ENCODE measurements around the gene ATRAID. TPM values are rescaled to one million over a fixed set of nuclear protein-coding genes. Genes with fewer than 3 reads are reported as not detected.

The ATRAID gene
- polyA plus RNA-seq, 3 donors = 164 to 175 (median 169) TPM

DNA sequence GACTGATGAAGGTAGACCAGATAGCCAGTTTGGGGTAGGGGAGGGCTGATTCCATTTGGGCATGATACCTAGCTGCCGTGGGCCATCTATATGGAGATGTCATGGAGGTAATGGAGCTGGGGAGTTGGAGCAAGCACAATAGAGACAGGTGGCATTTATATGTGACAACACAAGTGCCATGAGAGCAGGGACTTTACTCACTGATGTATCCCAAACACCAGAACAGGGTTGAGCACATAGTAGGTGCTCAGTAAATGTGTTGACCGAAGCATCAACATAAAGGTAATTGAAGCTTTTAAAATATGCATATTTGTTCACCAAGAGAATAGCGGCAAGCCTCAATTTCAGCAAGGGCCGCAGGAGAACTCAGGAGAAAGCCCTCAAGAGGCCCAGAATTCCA lies 36.1 kb downstream of the ATRAID start:
- DNase-seq (ENCODE audit: low read depth in 3 of 3, low spot score in 2 of 3) = no peak

DNA sequence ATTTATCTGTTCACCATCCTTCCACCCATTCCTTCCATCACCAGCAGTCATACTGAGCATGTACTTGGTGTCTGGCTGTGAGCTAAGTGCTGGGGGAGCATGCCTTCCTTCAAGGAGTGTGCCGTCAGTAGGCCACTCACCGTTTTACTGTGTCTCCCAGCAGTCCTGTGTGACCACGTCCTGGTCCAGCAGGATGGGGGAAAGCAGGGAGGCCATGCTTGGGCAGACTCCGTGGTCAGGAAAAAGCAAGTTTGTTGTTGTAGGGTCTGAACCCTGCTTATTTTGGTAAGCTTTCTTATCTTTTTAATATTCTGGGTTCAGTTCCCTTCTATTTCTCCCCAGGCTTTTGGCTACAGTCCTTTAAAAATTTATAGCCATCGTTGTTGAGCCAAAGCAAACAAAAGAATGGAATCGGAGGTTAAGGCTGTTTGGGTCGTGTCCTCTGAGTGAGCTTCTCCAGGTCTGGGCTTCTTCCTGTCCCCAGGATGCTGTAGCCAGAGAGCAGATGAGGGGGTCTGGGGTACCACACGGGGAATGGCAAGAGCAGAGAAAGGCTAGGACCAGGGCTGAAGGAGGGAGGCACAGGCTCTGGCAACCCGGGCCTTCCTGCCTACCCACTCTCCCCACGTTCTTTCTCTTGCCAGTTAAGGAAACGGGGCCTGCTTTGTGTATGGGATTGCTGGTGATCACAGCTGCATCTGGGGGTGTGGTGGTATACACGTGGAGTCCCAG lies 37.5 kb downstream of the ATRAID start:
- DNase-seq (ENCODE audit: low read depth in 3 of 3, low spot score in 2 of 3) = no peak

DNA sequence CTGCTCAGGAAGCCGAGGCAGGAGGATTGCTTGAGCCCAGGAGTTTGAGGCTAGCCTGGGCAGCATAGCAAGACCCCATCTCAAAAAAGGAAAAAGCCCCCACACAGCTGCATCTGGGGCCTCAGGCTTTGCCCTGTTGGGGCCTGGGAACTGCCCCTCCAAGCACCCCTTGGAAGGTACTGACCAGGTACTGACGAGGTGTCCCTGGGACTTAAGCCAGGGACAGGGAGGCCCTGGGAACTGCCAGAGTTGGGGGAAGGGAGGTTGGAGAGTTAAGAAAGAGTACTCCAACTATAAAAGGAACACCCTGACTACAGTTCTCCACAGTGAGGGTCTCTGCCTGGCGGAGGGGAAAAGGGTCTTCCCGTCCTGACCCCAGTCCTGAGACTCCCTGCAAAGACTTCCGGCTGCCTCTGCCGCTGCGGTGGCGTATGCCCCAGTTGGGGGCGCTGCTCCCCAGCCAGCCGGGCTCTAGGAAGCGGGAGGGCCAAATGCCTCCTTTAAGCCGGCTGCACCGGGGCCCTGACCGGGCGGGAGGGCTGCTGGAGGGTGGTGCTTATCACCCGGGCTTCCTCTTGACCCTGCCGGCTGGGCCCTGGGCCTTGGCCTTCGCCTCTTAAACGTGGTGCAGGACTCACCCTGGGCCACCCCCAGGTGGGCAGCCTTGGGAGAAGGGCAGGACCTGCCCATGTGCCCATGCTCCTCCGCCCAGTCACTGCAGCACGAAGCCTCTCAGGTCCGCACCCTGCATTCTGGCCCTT lies 38.2 kb downstream of the ATRAID start:
- DNase-seq (ENCODE audit: low read depth in 3 of 3, low spot score in 2 of 3) = peak in 1 of 3 donors; percentile 38

DNA sequence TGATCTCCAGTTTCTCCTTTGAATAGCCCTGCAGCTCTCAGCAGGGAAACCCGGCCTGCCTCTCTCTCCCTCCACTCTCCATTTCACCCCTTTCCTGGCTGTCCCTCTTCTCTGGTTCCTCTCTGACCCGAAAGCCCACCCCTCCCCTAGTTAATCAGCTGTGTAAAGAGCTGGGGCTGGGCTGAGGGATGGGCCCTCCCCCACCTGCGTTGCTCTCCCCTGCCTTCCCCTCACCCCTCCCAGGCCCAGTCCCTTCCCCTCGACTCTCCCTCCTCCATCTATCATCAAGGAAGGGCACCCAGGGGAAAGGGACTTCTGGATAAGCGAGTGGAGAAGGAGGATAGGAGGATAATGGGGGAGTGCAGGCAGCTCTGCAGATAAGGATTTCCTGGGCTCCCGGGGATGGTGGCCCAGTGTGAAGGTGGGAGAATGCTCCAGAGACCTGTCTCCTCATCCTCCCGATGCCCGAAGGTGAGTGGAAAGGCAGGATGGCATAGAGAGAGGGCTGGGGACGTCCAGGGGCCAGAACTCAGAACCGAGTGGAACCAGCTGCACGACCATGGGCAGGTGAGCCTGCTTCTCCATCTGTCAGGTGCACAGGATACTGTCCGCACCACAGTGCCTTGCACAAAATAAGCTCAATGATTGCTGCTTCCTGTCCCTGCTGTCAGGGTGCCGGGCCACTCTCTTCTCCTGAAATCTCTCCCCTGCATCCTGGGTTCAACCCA lies 39.0 kb downstream of the ATRAID start:
- no peak for DNase-seq (ENCODE audit: low read depth in 3 of 3, low spot score in 2 of 3)

DNA sequence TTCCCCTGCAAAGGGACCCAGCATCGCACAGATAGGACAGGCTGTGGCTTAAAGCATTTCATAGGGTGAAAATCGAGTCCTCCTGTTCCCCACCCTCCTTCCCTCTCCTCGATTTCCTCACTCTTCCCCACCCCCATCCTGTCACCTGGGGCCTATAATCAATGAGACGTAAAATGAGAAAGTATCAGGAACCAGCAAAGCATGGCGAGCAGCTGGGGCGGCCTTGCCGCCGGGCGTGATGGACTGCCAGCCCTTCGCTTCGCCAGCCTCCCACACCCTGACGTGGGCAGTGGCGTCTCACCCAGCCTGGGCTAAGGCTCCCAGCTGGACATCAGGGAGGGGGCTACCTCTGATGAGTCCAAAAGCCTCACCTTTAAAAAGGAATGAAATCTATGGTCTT lies 39.9 kb downstream of the ATRAID start:
- no peak for DNase-seq (ENCODE audit: low read depth in 3 of 3, low spot score in 2 of 3)

DNA sequence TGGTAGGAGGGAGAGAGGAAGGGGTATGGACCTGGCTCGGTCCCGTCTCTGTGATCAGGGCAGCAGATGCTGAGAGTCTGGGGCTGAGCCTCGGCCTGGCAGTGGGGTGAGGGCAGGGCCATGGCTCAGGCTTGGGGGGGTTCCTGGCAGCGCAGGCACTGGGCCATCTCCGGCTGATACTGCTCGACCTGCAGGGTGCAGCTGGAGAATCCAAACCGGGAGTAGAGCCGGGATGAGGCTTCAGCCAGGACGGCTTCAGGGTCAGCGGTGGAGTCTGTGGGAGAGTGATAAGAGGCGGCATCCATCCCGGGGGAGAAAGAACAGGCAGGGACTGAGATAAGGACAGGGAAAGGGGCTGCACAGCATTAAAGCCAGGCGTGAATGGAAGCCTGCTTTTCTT lies 43.3 kb downstream of the ATRAID start:
- DNase-seq (ENCODE audit: low read depth in 3 of 3, low spot score in 2 of 3) = no peak

DNA sequence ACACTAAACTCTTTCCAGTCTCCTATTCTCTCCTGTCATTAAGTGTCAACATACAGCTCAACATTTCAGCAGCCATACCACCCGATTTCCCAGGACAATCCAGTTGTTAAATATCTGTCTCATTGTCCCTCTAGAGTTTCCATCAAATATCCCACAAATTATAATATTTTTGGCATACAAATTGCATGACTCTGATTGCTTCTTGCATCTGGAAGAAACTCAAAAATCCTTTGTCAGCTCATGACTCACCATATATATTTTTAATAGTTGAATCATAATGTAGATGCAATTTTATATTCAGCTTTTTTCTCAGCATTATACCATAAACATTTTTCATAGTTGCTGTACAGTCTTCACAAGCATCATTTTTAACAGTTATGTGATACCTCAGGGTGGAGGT lies 43.8 kb downstream of the ATRAID start:
- DNase-seq (ENCODE audit: low read depth in 3 of 3, low spot score in 2 of 3) = no peak

DNA sequence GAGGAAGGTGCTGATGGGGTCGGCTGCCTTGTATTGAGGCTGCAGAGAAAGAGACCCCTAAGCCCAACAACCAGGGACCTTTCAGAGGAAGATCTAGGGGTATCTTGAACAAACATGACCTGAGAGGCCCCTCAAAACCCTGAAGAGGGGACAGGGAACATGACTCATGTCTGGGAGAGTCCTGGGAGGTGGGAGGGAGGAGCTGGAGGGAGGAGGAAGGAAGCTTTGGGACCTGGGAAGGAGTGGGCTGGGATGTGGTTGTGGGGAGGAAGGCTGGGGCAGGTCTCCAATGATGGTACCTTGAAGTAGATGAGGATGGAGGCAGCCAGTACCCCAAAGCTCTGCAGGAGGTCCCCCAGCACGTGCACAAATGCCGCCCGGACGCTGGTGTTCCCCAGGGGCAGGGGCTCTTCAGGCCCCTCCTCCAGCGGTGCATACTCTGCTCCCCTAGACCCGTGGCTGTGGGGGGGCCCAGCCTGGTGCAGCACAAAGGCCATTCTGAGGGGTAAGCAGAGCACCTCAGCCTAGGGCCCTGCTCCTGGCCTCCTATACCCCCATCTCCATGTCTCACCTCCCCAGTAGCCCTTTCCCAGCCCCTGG lies 45.1 kb downstream of the ATRAID start:
- no peak for DNase-seq (ENCODE audit: low read depth in 3 of 3, low spot score in 2 of 3)

DNA sequence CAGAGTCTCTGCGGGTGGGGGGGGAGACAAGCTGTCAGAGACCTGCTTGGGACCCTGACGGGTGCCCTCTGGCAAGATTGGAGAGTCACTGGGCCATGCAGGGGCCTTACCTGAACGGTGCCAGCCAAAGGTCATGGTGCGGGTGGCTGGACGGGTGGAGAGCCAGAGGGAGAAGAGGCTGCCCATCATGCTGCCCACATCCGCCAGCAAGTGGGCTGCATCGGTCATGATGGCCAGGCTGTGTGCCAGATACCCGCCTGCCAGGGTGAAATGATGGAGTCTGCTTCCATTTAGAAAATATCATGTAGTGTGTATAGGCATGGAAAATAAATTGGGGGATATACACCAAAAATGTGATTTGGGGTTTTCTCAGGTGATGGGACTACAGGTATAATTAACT lies 46.2 kb downstream of the ATRAID start:
- DNase-seq (ENCODE audit: low read depth in 3 of 3, low spot score in 2 of 3) = no peak

DNA sequence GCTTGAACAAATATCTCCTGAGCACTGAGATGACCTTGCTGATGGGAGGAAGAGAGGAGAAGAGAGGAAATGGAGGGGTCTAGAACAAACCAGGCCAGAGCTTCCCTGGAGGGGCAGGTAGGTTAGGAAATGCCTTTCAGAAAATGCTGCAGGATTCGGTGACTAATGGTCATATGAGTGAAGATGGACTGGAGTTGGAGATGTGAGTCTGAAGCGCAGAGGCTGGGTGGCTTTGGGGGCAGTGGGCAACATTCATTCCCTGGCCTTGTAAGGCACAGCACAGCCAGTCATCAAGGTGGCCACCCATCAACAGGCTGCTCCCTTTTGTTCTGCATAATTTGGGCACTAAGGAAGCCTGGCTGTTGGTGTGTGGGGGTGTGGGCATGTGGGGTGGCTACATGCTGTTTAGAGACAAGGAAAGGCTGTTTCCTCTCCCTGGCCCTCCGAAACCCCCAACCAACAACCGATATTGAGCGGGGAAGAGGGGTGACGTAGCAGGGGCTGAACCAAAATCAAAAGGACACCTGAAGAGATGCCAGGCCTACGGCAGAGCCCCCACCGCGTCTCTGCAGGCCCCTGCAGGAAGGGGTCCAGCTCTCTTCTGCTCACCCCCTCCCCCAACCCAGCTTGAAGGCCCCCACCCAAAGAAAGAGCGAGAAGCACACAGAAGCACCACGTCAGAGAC lies 49.5 kb downstream of the ATRAID start:
- no peak for DNase-seq (ENCODE audit: low read depth in 3 of 3, low spot score in 2 of 3)

DNA sequence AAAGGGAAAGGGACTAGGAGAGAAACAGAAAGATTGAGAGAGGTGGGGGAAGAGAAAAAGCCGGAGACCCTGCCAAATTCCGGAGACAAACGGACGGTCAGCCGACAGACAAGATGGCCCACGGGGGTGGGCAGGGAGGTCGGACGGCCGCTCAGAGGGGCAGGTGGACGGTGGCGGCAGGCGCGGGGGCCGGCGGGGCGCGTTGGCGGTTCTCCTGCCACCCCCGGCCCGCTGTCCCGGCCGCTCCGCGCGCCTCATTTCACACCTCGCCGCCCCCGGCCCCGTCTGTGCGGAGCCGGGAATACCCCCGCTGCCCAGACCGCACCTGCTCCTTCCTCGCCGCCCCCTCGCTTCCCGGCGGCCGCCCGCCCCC lies 50.1 kb downstream of the ATRAID start:
- DNase-seq (ENCODE audit: low read depth in 3 of 3, low spot score in 2 of 3) = no peak

DNA sequence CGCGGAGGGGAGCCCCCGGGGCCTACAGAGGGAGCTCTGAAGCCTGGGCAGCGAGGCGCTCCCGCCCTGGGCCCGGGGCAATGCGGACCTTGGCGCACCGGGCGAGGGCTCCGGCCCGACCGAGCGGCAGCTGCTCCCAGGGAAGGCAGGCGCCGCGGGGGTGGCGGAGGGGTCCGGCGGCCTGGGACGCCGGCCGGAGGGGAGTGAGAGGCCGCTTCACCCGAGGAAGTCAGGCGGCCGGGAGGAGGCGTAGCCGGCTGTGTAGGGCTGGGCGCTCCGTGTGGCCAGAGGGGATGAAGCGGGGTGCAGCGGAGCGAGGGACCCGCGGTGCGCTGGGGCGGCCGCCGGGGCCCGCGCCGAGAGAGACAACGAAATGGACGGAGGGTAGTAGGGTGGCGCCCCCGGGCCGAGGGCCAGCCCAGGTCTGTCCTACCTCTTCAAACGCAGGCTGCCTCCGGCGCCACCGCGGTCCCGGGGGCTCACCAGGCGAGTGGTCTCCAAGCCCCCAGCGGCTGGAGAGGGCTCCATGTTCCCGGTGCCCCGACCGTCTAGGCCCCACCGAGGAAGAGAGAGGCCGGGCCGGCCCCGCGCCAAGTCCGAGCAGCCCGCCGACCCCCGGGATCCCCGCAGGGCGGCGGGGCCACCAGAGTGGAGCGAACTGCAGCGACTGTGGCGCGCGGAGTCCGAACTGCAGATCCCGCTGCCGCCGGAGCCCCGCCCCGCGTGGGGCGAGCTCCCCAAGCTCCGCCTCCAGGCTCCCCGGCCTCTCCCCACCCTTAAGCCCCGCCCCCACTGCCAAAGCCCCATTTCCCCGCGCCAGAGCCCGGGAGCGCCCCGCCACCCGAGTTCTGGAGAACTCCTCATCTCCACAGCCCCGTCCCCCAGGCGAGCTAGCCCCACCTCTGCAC lies 50.8 kb downstream of the ATRAID start, which contains the start of gene SLC30A3:
SLC30A3 (minus strand) TSS at position 669 of the 908 bp plus-strand sequence; CDS start at position 528, 141 bp downstream.
- no peak for DNase-seq (ENCODE audit: low read depth in 3 of 3, low spot score in 2 of 3)

DNA sequence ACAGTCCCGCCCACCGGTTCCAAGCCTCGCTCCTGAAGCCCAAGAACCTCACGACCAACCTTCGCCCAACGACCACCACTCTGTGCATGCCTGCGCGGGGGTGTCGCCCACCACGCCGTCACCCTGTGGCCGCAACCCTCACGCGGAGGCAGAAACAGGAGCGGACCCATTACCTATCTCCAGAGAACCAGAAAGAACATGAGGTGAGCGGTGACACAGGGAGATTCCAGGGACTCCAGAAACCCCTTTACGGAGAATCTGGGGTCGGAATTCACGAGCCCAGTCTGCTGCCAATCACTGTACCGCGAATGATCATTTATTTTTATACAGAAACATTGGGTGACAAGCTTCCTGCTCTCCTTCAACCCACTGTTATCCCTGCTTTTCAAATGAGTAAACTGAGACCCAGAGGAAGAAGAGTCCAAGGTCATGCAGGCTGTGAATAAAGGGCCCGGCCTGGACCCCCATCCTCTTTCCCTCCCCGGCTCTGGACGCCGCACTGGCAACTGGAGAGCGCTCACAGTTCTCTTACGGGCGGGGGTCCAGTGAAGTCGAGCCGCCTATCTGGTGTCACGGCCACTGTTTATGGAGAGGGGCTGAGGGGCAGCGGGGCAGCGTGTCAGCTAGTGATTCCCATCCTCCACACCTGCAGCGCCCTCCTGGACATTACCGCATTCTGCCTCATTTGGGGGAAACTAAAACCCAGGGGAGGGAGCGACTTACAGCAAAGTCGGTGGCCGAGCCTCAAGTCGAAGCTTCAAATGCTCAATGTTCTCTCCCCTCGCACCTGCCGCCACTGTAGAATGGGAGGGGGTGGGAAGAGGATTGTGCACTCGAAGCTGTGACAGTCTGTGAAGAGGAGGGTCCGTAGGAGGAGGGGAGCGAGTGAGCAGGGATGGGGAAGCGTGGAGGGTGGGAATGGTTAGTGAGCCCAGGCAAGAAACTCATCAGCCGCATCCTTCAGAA lies 51.7 kb downstream of the ATRAID start:
- DNase-seq (ENCODE audit: low read depth in 3 of 3, low spot score in 2 of 3) = no peak

DNA sequence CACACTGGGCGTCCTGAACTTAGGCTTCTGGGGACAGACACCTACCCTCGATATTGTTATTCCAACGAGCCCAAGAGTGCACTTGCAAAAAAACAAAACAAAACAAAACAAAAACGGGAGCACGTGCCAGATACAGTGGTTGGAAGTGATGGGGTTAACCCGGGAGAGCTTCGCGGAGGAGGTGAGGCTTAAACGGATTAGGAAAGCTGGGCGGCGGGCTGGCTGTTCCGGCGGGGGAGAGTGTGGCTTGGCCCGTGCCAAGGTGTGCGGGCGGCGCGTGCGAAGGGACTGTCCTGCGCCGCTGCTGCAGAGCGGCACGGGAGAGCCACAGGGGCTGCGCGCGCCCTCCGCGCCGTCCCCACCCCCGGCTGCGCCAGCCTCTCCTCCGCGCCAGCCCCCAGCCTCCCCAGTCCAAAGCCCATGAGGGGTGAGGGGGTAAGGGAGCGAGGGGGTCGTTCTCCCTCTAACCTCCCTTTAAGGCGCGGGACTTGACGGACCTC lies 52.5 kb downstream of the ATRAID start:
- DNase-seq (ENCODE audit: low read depth in 3 of 3, low spot score in 2 of 3) = no peak

DNA sequence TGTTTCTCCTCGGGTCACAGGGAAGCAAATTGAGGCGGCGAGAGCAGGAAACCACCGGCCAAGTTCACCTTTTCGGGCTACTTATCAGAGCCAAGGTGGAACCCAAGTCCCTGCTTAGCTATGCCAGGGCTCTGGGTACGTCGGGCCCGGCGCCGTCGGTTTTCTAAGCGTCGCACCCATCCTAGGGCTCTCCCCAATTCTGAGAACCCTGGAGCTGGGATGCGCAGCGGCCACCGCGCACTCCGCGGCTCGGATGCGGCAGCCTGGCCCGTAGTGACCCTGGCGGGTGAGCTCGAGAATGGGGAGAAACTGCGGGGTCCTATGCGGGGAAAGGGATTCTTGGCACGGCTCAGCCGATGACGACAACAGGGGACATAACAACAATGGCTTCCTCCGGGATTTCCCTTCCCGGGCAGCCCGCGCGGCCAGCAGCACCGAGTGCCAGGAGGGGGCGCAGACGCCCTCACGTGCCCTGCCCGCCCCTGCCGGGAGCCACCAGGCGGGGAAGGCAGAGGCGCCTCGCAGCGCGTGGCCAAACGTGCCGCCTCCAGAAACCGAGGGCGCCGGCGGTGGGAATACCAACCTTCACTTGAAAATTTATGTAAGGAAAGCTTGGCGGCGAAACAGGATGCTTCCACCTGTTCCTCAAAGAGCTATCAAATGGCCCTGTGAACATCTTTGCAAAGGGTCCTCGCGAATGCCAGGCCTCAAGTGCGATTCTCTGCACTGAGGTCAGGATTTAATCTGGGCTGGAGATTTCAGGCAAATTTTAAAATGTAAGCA lies 53.1 kb downstream of the ATRAID start:
- no peak for DNase-seq (ENCODE audit: low read depth in 3 of 3, low spot score in 2 of 3)

DNA sequence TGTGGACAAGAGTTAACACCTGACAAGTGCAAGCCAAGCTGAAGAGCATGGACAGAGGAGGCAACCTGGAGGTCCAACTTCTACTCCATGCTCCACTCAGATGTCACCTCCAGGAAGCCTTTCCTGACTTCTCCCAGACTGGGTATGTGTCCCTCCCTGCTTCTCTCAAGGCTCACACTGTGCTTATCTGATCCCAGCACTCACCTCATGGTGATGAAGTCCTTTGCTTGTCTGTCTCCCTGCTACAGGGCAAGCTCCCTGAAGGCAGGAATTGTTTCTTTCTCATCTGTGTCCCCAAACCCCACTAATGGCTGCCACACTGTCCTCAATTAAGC lies 53.7 kb downstream of the ATRAID start:
- DNase-seq (ENCODE audit: low read depth in 3 of 3, low spot score in 2 of 3) = no peak

All from right renal cortex interstitium (tissue), 3 donors.